Endothelial cell of umbilical vein (primary cell): ENCODE results near the gene OPRL1. TPM values are rescaled to one million over a fixed set of nuclear protein-coding genes. Genes with fewer than 3 reads are reported as not detected.

ENCODE experiments used
- BruUV-seq: library from RNA; stranded (reverse); fragments of 400-500 nt; replicated peaks from 2 replicates; lab custom pipeline; 2021; lab: Mats Ljungman, UMichigan
- CTCF ChIA-PET: fragments of 300-600, 350-600 bp; sonication (Branson Sonifier 250); formaldehyde crosslinking; loops from one replicate; lab custom pipeline; 2021; ENCODE audit warnings: antibody characterized with exemption, inconsistent platforms; lab: Charles Lee
- POLR2A ChIA-PET: fragments of 300-600, 350-600 bp; sonication (Branson Sonifier 250); formaldehyde crosslinking; loops from one replicate; lab custom pipeline; 2021; ENCODE audit warnings: antibody characterized with exemption, inconsistent platforms; lab: Charles Lee
- DNase-seq: peaks from one replicate; pipeline ENCODE4 v3.0.0-alpha.2; 2011; ENCODE audit warnings: low read depth, low spot score
- FAIRE-seq: peaks from 2 replicates; lab custom pipeline; 2011; peaks lifted over from hg19 to GRCh38; lab: Jason Lieb, UNC
- H2AFZ ChIP-seq: 2 replicates; pipeline ENCODE4 v1.6.0; 2012; ENCODE audit warnings: low read depth, low read length, control low read depth, inconsistent platforms
- H3K27ac ChIP-seq: 2 replicates; pipeline ENCODE4 v1.5.1; 2011; ENCODE audit warnings: low read depth, mild to moderate bottlenecking, control low read depth, low read length, moderate library complexity; ENCODE audit not compliant: insufficient read depth
- H3K27me3 ChIP-seq, 2 experiments: 2 replicates each; pipeline versions ENCODE4 v1.6.0 to v1.6.1; 2011; ENCODE audit warnings: low read length in 2 of 2, mixed read lengths in 1 of 2; ENCODE audit not compliant: control insufficient read depth in 2 of 2, insufficient read depth in 2 of 2
- H3K36me3 ChIP-seq, 2 experiments: 2 replicates in 1 of 2; 3 replicates in 1 of 2; pipeline ENCODE4 v1.5.1; 2011; ENCODE audit warnings: low read length in 2 of 2, mild to moderate bottlenecking in 1 of 2, moderate library complexity in 1 of 2; ENCODE audit not compliant: control insufficient read depth in 2 of 2, insufficient read depth in 2 of 2; ENCODE audit errors: extremely low read depth in 1 of 2
- H3K4me1 ChIP-seq: 3 replicates; pipeline ENCODE4 v1.5.1; 2011; ENCODE audit warnings: mild to moderate bottlenecking, low read length; ENCODE audit not compliant: control insufficient read depth, insufficient read depth; ENCODE audit errors: extremely low read depth
- H3K4me2 ChIP-seq: 2 replicates; pipeline ENCODE4 v1.6.1; 2011; ENCODE audit warnings: low read length, control low read depth, mixed read lengths; ENCODE audit not compliant: insufficient read depth
- H3K4me3 ChIP-seq, 3 experiments: fragments of 200-600 bp in 1 of 3; sonication (generic), shearing (Covaris generic) in 1 of 3; replicated peaks in 1 of 3; 2 replicates each; pipeline ENCODE4 v1.5.1; 2011 to 2016; ENCODE audit warnings: control low read depth in 3 of 3, low read length in 3 of 3, mild to moderate bottlenecking in 2 of 3, inconsistent platforms in 1 of 3, low read depth in 1 of 3, moderate library complexity in 1 of 3; ENCODE audit not compliant: insufficient read depth in 1 of 3
- H3K79me2 ChIP-seq: 2 replicates; pipeline ENCODE4 v1.6.0; 2012; ENCODE audit warnings: low read length, inconsistent platforms; ENCODE audit not compliant: control insufficient read depth, insufficient read depth
- H3K9ac ChIP-seq: replicated peaks from 2 replicates; pipeline ENCODE3; 2011; ENCODE audit warnings: low read length, control low read depth; ENCODE audit not compliant: insufficient read depth; ENCODE audit errors: extremely low read depth
- H3K9me1 ChIP-seq: replicated peaks from 3 replicates; pipeline ENCODE4 v1.6.0; 2011; ENCODE audit warnings: mild to moderate bottlenecking, low read length; ENCODE audit not compliant: control insufficient read depth, insufficient read depth; ENCODE audit errors: extremely low read depth
- H3K9me3 ChIP-seq: replicated peaks from 2 replicates; pipeline ENCODE4 v1.5.1; 2012; ENCODE audit warnings: low read length, inconsistent platforms; ENCODE audit not compliant: control insufficient read depth, insufficient read depth
- H4K20me1 ChIP-seq: replicated peaks from 2 replicates; pipeline ENCODE3; 2011; ENCODE audit warnings: mild to moderate bottlenecking, low read length; ENCODE audit not compliant: control insufficient read depth, insufficient read depth; ENCODE audit errors: extremely low read depth
- EZH2 ChIP-seq: IDR thresholded peaks from 2 replicates; pipeline ENCODE4 v1.6.1; 2012; ENCODE audit warnings: borderline replicate concordance, low read depth, mild to moderate bottlenecking, moderate library complexity, low read length, inconsistent platforms; ENCODE audit not compliant: severe bottlenecking
- FOS ChIP-seq: IDR thresholded peaks from 2 replicates; pipeline ENCODE4 v1.6.1; 2011; ENCODE audit warnings: mild to moderate bottlenecking, low read length, moderate library complexity, borderline replicate concordance; ENCODE audit not compliant: insufficient read depth
- GATA2 ChIP-seq: IDR thresholded peaks from 2 replicates; pipeline ENCODE4 v1.7.0; 2011; ENCODE audit warnings: low read depth, mild to moderate bottlenecking, moderate library complexity, mixed read lengths, low read length; ENCODE audit not compliant: insufficient read length, insufficient read depth
- JUN ChIP-seq: IDR thresholded peaks from 2 replicates; pipeline ENCODE4 v1.6.1; 2011; ENCODE audit warnings: borderline replicate concordance, low read depth; ENCODE audit not compliant: insufficient read length, insufficient read depth
- MYC ChIP-seq: IDR thresholded peaks from one replicate; pipeline ENCODE4 v1.6.1; 2011; ENCODE audit warnings: mild to moderate bottlenecking, low read depth, low read length
- POLR2A ChIP-seq: IDR thresholded peaks from 2 replicates; pipeline ENCODE4 v1.6.1; 2012; ENCODE audit warnings: low read depth, mild to moderate bottlenecking, control low read depth, low read length
- POLR2AphosphoS5 ChIP-seq: IDR thresholded peaks from 2 replicates; pipeline ENCODE4 v1.6.1; 2012; ENCODE audit warnings: low read depth, mild to moderate bottlenecking, control low read depth, low read length, moderate library complexity; ENCODE audit not compliant: insufficient read depth
- dilution Hi-C: fragments of 300-500 bp; cut with MboI; formaldehyde crosslinking; loops from one replicate; pipeline ENCODE4 v1.15.0; 2019; ENCODE audit warnings: low sequenced_read_pairs; ENCODE audit not compliant: extremely low pct_ligation_motif_present
- intact Hi-C: fragments of 100-400 bp; cut with micrococcal nuclease; formaldehyde crosslinking; loops from one replicate; pipeline ENCODE4 v1.10.0; 2022
- polyA plus RNA-seq, 4 experiments: library from polyadenylated mRNA; depleted of rRNA in 3 of 4; stranded (reverse) in 3 of 4; unstranded in 1 of 4; fragments of >200 nt; gene quantifications; 2 replicates each; pipeline versions ENCODE4 v1.2.1 to v1.2.3, GENCODE V29; 2011 to 2012; ENCODE audit warnings: missing spikeins in 1 of 4
- total RNA-seq: library from RNA; stranded (reverse); gene quantifications from 2 replicates; pipeline ENCODE4 v1.2.3, GENCODE V29; 2021
- TF ChIP-seq, protein P1 (sequence below): IDR thresholded peaks from 2 replicates; pipeline ENCODE4 v1.6.1; 2011; ENCODE audit not compliant: insufficient read depth, insufficient read length
- TF ChIP-seq, protein P2 (sequence below), 2 donors: IDR thresholded peaks; 1 replicate in 1 of 2; 2 replicates in 1 of 2; pipeline ENCODE4 v1.5.1; 2011; ENCODE audit warnings: low read length in 2 of 2, mild to moderate bottlenecking in 2 of 2, moderate library complexity in 2 of 2, control low read depth in 1 of 2, inconsistent platforms in 1 of 2, low read depth in 1 of 2; ENCODE audit not compliant: insufficient read depth in 1 of 2; ENCODE audit errors: extremely low read depth in 1 of 2

OPRL1 gene
- total and polyA plus RNA-seq, 2 donors (not counting 3 experiments of a cell fraction or from before 2014, with no cell fraction given): 1.9 to 2.0 TPM

DNA sequence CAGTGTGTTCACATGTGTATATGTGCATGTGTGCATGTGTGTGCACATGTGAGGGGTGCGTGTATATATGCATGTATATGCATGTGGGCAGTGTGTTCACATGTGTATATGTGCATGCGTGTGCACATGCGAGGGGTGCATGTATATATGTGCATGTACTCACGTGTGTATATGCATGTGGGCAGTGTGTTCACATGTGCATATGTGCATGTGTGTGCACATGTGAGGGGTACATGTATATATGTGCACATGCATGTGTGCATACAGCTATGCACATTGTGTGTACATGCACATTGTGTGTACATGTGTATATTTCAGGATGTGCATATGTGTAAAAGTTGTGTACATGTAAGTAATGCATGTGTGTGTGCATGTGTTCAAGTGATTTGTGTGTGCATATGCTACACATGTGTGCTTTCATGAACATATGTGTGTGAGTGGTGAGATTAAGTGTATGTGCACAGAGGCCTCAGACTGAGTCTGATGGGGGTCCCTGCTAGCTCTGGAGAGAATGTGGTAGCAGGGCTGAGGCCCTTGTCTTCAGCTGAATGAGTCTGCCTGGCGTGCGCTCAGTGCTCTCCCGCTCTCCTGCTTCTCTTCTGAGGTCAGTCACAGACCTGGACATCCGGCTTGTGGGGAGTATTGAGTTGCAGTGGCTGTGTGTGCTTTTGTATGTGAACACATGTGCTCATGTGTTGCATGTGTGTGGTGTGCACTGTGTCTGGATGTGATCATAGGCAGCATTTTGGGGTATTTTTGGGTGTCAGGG, 64.4 kb downstream of the OPRL1 start:
- no peaks in the 10 kb centered on the region for H3K4me1 ChIP-seq
- no peak overlapping the region for H3K27ac ChIP-seq
- no peak overlapping the region for H3K4me3 ChIP-seq
- intact Hi-C loops (no loop called here), dilution Hi-C loops (no loop called here)
- no peaks in the 10 kb centered on the region for H3K79me2 ChIP-seq
- H3K27me3 ChIP-seq: no peaks in the 10 kb centered on the region
- peaks cover 2% of the 10 kb centered on the region for H3K9me3 ChIP-seq
- no peaks in the 10 kb centered on the region for H4K20me1 ChIP-seq
- no peak for DNase-seq
- H3K9me1 ChIP-seq: no peaks in the 10 kb centered on the region
- H3K36me3 ChIP-seq: no peaks in the 10 kb centered on the region
- POLR2A ChIA-PET: no interaction called here
- FAIRE-seq: no peak
- no peak overlapping the region for H3K4me2 ChIP-seq
- H2AFZ ChIP-seq: no peak overlapping the region
- no peak overlapping the region for H3K9ac ChIP-seq
- TF ChIP-seq, protein P1, sequence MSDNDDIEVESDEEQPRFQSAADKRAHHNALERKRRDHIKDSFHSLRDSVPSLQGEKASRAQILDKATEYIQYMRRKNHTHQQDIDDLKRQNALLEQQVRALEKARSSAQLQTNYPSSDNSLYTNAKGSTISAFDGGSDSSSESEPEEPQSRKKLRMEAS: no peak
- no peak for TF ChIP-seq JUN
- no peak for TF ChIP-seq POLR2A
- no peak for TF ChIP-seq MYC
- no peak for TF ChIP-seq GATA2
- no peak for TF ChIP-seq POLR2AphosphoS5
- TF ChIP-seq FOS: no peak
- TF ChIP-seq, protein P2, sequence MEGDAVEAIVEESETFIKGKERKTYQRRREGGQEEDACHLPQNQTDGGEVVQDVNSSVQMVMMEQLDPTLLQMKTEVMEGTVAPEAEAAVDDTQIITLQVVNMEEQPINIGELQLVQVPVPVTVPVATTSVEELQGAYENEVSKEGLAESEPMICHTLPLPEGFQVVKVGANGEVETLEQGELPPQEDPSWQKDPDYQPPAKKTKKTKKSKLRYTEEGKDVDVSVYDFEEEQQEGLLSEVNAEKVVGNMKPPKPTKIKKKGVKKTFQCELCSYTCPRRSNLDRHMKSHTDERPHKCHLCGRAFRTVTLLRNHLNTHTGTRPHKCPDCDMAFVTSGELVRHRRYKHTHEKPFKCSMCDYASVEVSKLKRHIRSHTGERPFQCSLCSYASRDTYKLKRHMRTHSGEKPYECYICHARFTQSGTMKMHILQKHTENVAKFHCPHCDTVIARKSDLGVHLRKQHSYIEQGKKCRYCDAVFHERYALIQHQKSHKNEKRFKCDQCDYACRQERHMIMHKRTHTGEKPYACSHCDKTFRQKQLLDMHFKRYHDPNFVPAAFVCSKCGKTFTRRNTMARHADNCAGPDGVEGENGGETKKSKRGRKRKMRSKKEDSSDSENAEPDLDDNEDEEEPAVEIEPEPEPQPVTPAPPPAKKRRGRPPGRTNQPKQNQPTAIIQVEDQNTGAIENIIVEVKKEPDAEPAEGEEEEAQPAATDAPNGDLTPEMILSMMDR (IDR thresholded peaks at IDR 0.05; ENCODE audit: extremely low read depth in 1 of 2, insufficient read depth in 1 of 2, low read depth in 1 of 2, low read length in 2 of 2): no peak
- TF ChIP-seq EZH2: no peak
- CTCF ChIA-PET: no interaction called here
- no TSS peak for BruUV-seq
